Spleen (tissue), 11 donors: ENCODE results near the gene ZNF90. TPM values are rescaled to one million over a fixed set of nuclear protein-coding genes. Genes with fewer than 3 reads are reported as not detected.
"Not testable (repeated sequence)": the region's sequence is repeated elsewhere in the genome, so short reads cannot be mapped to it uniquely, and the experiment has no call there.

Experiments
- DNase-seq: peaks from one replicate; pipeline ENCODE4 v3.0.0-alpha.2; 2020
- H3K27ac ChIP-seq, 8 donors: fragments of 200-600 bp; sonication (generic) in 7 of 8; 1 replicate in 4 of 8; 2 replicates in 4 of 8; pipeline versions ENCODE4 v1.5.0 to v1.8.0; 2016 to 2021; ENCODE audit warnings: inconsistent platforms in 4 of 8, mild to moderate bottlenecking in 4 of 8, moderate library complexity in 1 of 8
- H3K27me3 ChIP-seq, 7 donors: fragments of 200-600 bp; sonication (generic) in 6 of 7; replicated peaks in 1 of 7; 1 replicate in 4 of 7; 2 replicates in 3 of 7; pipeline versions ENCODE4 v1.5.0 to v1.8.0; 2016 to 2021; ENCODE audit warnings: inconsistent platforms in 3 of 7, mild to moderate bottlenecking in 1 of 7
- H3K36me3 ChIP-seq, 6 donors: fragments of 200-600 bp; sonication (generic) in 5 of 6; 1 replicate in 4 of 6; 2 replicates in 2 of 6; pipeline versions ENCODE4 v1.5.0 to v1.8.0; 2016 to 2021; ENCODE audit warnings: inconsistent platforms in 2 of 6
- H3K4me1 ChIP-seq, 6 donors: fragments of 200-600 bp; sonication (generic) in 5 of 6; 1 replicate in 3 of 6; 2 replicates in 3 of 6; pipeline versions ENCODE4 v1.5.0 to v1.8.0; 2016 to 2021; ENCODE audit warnings: inconsistent platforms in 3 of 6
- H3K4me3 ChIP-seq, 8 donors: fragments of 200-600 bp; sonication (generic) in 7 of 8; 1 replicate in 4 of 8; 2 replicates in 4 of 8; pipeline versions ENCODE4 v1.5.0 to v1.8.0; 2016 to 2021; ENCODE audit warnings: inconsistent platforms in 4 of 8, mild to moderate bottlenecking in 4 of 8, moderate library complexity in 2 of 8
- H3K9me3 ChIP-seq, 8 donors: fragments of 200-600 bp; sonication (generic) in 7 of 8; 1 replicate in 4 of 8; 2 replicates in 4 of 8; pipeline versions ENCODE4 v1.5.0 to v1.8.0; 2016 to 2021; ENCODE audit warnings: inconsistent platforms in 4 of 8
- POLR2A ChIP-seq, 3 donors: fragments of 450-650 bp; IDR thresholded peaks; one replicate each; pipeline ENCODE4 v1.5.1; 2017; ENCODE audit warnings: antibody characterized with exemption in 3 of 3, mild to moderate bottlenecking in 1 of 3
- POLR2AphosphoS5 ChIP-seq, 3 donors: sonication (generic); formaldehyde crosslinking; IDR thresholded peaks; one replicate each; pipeline ENCODE4 v1.5.1; 2017; ENCODE audit warnings: antibody characterized with exemption in 3 of 3
- WGBS, 5 donors: extraction: QIAGEN DNeasy Blood & Tissue Kit in 3 of 5; methylation state at CpG; one replicate each; pipeline versions ENCODE4 v1.1.5 to v1.1.7; 2013 to 2018; 5-methylcytosine and 5-hydroxymethylcytosine counted together
- intact Hi-C: fragments of 100-400 bp; cut with DNase I; formaldehyde crosslinking; loops from one replicate; pipeline ENCODE4 v1.15.0; 2023; ENCODE audit warnings: low total_unique reads
- polyA plus RNA-seq, 3 donors: library from polyadenylated mRNA; stranded (reverse); fragments of 200-250 nt; gene quantifications; one replicate each; pipeline ENCODE4 v1.2.1, GENCODE V29; 2013
- total RNA-seq, 7 donors: library from RNA; depleted of rRNA in 3 of 7; stranded (reverse); fragments of >200 nt in 3 of 7; fragmentation: NEBNext Ultra II Directional in 4 of 7; extraction: Animal tissue kit (Norgen Biotek cat#: 25700) in 4 of 7; gene quantifications; one replicate each; pipeline versions ENCODE4 v1.1.0 to v1.2.1, GENCODE V29; 2016 to 2021
- TF ChIP-seq, protein P1 (sequence below), 11 experiments: fragments of 200-600 bp in 7 of 11; fragments of 450-650 bp in 4 of 11; sonication (generic) in 4 of 11; IDR thresholded peaks in 8 of 11; conservative IDR thresholded peaks in 3 of 11; 1 replicate in 7 of 11; 2 replicates in 4 of 11; pipeline versions ENCODE4 v1.4.0 to v1.8.0; 2016 to 2021; ENCODE audit warnings: antibody characterized with exemption in 11 of 11, inconsistent platforms in 4 of 11, mild to moderate bottlenecking in 1 of 11
- donor health status: healthy with polysubstance abuse.
- donor health status: DM: no; HTN: no; CAD: no; lungs with moderate emphysema.
- donor health status: DM: no; HTN: no; CAD: no.
- donor health status: Bipolar disorder and iron deficiency.
- donor health status: healthy.
- donor health status: DM: no; HTN: no; CAD: no.
- donor health status: DM: yes; HTN: yes; CAD: no.

ZNF90 gene
- total and polyA plus RNA-seq, 10 donors: 2.7 to 12.3 (median 4.6) TPM

- intact Hi-C loops: no loop called here
- 89 to 99% (median 96%) methylated on average over 3 of the region's 3 CpGs for WGBS, 5 donors
- Histone ChIP-seq H3K36me3 (peaks cover 0 to 67% (median 6%) of the 10 kb centered on the region in 6 donors), H3K27me3 (no peaks in the 10 kb centered on the region), H3K4me3 (no peak overlapping the region), H3K4me1 (no peaks in the 10 kb centered on the region), H3K9me3 (peaks cover under 1 to 99% (median 97%) of the 10 kb centered on the region in 8 donors), H3K27ac (no peak overlapping the region)
- no peak for DNase-seq
- TF ChIP-seq POLR2A (IDR thresholded peaks at IDR 0.05) (no peak), POLR2AphosphoS5 (IDR thresholded peaks at IDR 0.05) (no peak)
These were observed 24.3 kb downstream of the ZNF90 start for GRCh38 chr19:20102097-20102496.

DNA sequence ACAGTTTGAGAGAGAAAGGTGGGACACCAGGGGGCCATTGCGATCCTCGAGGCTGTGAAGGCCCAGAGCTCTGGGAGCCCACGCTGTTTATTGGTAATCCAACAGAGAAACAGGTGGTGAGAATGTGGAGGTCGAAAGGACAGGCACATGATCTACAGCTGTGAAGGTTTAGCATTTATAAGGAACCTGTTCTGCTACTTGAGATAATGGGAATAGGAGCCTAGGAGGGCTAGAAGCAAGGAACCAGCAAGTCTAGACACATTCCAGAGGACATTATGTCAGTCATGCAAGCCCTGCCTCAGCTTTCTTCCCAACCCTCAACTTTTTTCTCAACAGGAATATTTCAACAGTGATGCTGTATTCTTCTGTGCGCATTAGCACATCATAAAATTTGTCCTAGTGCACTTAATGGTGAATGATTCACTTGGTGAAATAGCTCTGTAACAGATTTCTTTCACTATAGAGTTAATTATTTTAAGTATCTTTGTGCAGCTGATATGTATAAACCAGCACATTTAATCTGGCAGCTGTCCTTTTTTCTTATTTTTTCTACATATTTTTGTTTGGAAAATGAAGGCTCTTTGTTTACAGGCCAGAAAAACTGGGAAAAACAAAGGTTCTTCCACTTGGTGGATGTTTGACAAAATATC lies 25.4 kb downstream of the ZNF90 start:
- TF ChIP-seq, protein P1, sequence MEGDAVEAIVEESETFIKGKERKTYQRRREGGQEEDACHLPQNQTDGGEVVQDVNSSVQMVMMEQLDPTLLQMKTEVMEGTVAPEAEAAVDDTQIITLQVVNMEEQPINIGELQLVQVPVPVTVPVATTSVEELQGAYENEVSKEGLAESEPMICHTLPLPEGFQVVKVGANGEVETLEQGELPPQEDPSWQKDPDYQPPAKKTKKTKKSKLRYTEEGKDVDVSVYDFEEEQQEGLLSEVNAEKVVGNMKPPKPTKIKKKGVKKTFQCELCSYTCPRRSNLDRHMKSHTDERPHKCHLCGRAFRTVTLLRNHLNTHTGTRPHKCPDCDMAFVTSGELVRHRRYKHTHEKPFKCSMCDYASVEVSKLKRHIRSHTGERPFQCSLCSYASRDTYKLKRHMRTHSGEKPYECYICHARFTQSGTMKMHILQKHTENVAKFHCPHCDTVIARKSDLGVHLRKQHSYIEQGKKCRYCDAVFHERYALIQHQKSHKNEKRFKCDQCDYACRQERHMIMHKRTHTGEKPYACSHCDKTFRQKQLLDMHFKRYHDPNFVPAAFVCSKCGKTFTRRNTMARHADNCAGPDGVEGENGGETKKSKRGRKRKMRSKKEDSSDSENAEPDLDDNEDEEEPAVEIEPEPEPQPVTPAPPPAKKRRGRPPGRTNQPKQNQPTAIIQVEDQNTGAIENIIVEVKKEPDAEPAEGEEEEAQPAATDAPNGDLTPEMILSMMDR (IDR thresholded peaks at IDR 0.05 in 8 of 11, conservative IDR thresholded peaks at IDR 0.05 in 3 of 11): no peak
- TF ChIP-seq POLR2A (IDR thresholded peaks at IDR 0.05): no peak
- no peak for TF ChIP-seq POLR2AphosphoS5 (IDR thresholded peaks at IDR 0.05)
- Histone ChIP-seq H3K36me3 (peaks cover 0 to 75% (median 9%) of the 10 kb centered on the region in 6 donors), H3K27ac (no peak overlapping the region), H3K9me3 (peaks cover 2 to 99% (median 97%) of the 10 kb centered on the region in 8 donors), H3K4me1 (no peaks in the 10 kb centered on the region), H3K27me3 (no peaks in the 10 kb centered on the region), H3K4me3 (no peak overlapping the region)
- WGBS, 5 donors: 93 to 98% (median 94%) methylated on average over 5 of the region's 5 CpGs
- no peak for DNase-seq
- intact Hi-C loops: no loop called here

- no peak for TF ChIP-seq POLR2AphosphoS5 (IDR thresholded peaks at IDR 0.05)
- TF ChIP-seq, protein P1 (IDR thresholded peaks at IDR 0.05 in 8 of 11, conservative IDR thresholded peaks at IDR 0.05 in 3 of 11): no peak
- no peak for TF ChIP-seq POLR2A (IDR thresholded peaks at IDR 0.05)
- Histone ChIP-seq H3K4me1 (no peaks in the 10 kb centered on the region), H3K27me3 (no peaks in the 10 kb centered on the region), H3K4me3 (no peak overlapping the region), H3K9me3 (peaks cover 2 to 99% (median 97%) of the 10 kb centered on the region in 8 donors), H3K36me3 (peaks cover 0 to 82% (median 15%) of the 10 kb centered on the region in 6 donors), H3K27ac (no peak overlapping the region)
- WGBS, 5 donors: 79 to 96% (median 92%) methylated on average over 3 of the region's 3 CpGs
- intact Hi-C loops: no loop called here
- DNase-seq: no peak
These were observed 29.5 kb downstream of the ZNF90 start for GRCh38 chr19:20107301-20107700.

DNA sequence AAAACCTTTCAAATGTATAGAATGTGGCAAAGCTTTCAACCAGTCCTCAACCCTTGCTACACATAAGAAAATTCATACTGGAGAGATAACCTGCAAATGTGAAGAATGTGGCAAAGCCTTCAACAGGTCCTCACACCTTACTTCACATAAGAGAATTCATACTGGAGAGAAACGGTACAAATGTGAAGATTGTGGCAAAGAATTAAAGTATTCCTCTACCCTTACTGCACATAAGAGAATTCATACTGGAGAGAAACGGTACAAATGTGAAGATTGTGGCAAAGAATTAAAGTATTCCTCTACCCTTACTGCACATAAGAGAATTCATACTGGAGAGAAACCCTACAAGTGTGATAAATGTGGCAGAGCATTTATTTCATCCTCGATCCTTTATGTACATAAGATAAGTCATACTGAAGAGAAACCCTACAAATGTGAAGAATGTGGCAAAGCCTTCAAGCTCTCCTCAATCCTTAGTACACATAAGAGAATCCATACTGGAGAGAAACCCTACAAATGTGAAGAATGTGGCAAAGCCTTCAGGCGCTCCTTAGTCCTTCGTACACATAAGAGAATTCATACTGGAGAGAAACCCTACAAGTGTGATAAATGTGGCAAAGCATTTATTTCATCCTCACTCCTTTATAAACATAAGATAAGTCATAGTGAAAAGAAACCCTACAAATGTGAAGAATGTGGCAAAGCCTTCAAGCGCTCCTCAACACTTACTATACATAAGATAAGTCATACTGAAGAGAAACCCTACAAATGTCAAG lies 40.5 kb downstream of the ZNF90 start:
- Histone ChIP-seq H3K9me3 (peaks cover 50 to 100% (median 100%) of the 10 kb centered on the region in 8 donors), H3K36me3 (peaks cover 0 to 87% (median 24%) of the 10 kb centered on the region in 6 donors)
- WGBS, 5 donors: 93 to 99% (median 94%) methylated on average over 6 of the region's 6 CpGs
- intact Hi-C loops, DNase-seq, H3K27me3 ChIP-seq, H3K4me3 ChIP-seq, H3K27ac ChIP-seq, H3K4me1 ChIP-seq: not testable (repeated sequence)

DNA sequence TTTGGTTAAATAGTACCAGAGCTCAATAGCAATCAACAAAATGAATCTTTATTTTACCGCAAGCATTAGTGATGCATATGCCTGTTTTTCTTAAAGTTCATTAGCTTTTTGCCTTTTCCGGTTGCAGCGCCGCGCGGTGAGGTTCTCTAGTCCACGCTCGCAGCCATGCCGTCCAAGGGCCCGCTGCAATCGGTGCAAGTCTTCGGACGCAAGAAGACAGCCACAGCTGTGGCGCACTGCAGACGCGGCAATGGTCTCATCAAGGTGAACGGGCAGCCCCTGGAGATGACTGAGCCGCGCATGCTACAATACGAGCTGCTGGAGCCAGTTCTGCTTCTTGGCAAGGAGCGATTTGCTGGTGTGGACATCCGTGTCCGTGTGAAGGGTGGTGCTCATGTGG lies 47.1 kb downstream of the ZNF90 start:
- Histone ChIP-seq H3K27me3 (no peaks in the 10 kb centered on the region), H3K36me3 (peaks cover 0 to 80% (median 5%) of the 10 kb centered on the region in 6 donors), H3K9me3 (peaks cover 29 to 100% (median 100%) of the 10 kb centered on the region in 8 donors), H3K27ac (no peak overlapping the region), H3K4me3 (no peak overlapping the region), H3K4me1 (no peaks in the 10 kb centered on the region)
- WGBS, 5 donors: 95 to 99% (median 98%) methylated on average over 20 to 23 of the region's 23 CpGs
- intact Hi-C loops: no loop called here
- TF ChIP-seq POLR2A (IDR thresholded peaks at IDR 0.05) (no peak), POLR2AphosphoS5 (IDR thresholded peaks at IDR 0.05) (no peak)
- TF ChIP-seq, protein P1 (IDR thresholded peaks at IDR 0.05 in 8 of 11, conservative IDR thresholded peaks at IDR 0.05 in 3 of 11): no peak
- DNase-seq: no peak

DNA sequence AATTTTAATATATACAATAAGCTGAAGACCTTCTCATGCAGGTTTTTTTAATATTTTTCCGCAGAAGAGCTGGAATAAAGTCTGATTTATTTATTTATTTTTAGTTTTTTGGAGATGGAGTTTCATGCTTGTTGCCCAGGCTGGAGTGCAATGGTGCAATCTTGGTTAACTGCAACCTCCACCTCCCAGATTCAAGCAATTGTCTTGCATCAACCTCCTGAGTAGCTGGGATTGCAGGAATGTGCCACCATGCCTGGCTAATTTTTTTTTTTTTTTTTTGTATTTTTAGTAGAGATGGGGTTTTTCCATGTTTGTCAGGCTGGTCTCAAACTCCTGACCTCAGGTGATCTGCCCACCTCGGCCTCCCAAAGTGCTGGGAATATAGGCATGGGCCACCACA lies 55.1 kb downstream of the ZNF90 start:
- H3K27me3 ChIP-seq, H3K4me3 ChIP-seq, H3K4me1 ChIP-seq, DNase-seq, intact Hi-C loops, H3K27ac ChIP-seq: not testable (repeated sequence)
- H3K36me3 ChIP-seq: peaks cover 0 to 18% (median 0%) of the 10 kb centered on the region in 6 donors
- H3K9me3 ChIP-seq: peaks cover 7 to 99% (median 92%) of the 10 kb centered on the region in 8 donors
- 87 to 92% (median 88%) methylated on average over 2 of the region's 2 CpGs for WGBS, 5 donors

- H3K9me3 ChIP-seq: peaks cover 0 to 95% (median 79%) of the 10 kb centered on the region in 8 donors
- H3K36me3 ChIP-seq, H3K27ac ChIP-seq, H3K4me1 ChIP-seq, H3K27me3 ChIP-seq, intact Hi-C loops, DNase-seq, H3K4me3 ChIP-seq: not testable (repeated sequence)
- WGBS, 5 donors: 94 to 97% (median 95%) methylated on average over 4 to 27 of the region's 29 CpGs; no CpG with 5 or more reads in 1 of the 5 donors
These were observed 59.9 kb downstream of the ZNF90 start for GRCh38 chr19:20137714-20138113.
